Tibial nerve (tissue), 4 donors: ENCODE data around the gene CD163L1. TPM values are rescaled to one million over a fixed set of nuclear protein-coding genes. Genes with fewer than 3 reads are reported as not detected.

ENCODE experiments used
- DNase-seq, 2 donors: peaks; one replicate each; pipeline ENCODE4 v3.0.0-alpha.2; 2019; ENCODE audit warnings: low spot score in 2 of 2
- H3K27ac ChIP-seq, 4 donors: fragments of 200-600 bp; sonication (generic) in 3 of 4; one replicate each; pipeline ENCODE4 v1.5.1; 2017 to 2019; ENCODE audit warnings: mild to moderate bottlenecking in 1 of 4
- H3K27me3 ChIP-seq, 2 donors: fragments of 200-600 bp; sonication (generic) in 1 of 2; one replicate each; pipeline versions ENCODE4 v1.5.1 to v1.6.0; 2017 to 2019
- H3K36me3 ChIP-seq, 3 donors: fragments of 200-600 bp; sonication (generic); one replicate each; pipeline ENCODE4 v1.5.1; 2018 to 2019
- H3K4me1 ChIP-seq, 4 donors: fragments of 200-600 bp; sonication (generic) in 3 of 4; one replicate each; pipeline ENCODE4 v1.5.1; 2017 to 2019
- H3K4me3 ChIP-seq, 4 donors: fragments of 200-600 bp; sonication (generic) in 3 of 4; one replicate each; pipeline ENCODE4 v1.5.1; 2017 to 2019; ENCODE audit warnings: mild to moderate bottlenecking in 1 of 4, moderate library complexity in 1 of 4
- H3K9me3 ChIP-seq, 4 donors: fragments of 200-600 bp; sonication (generic) in 3 of 4; one replicate each; pipeline ENCODE4 v1.5.1; 2017 to 2019
- EP300 ChIP-seq, 2 donors: sonication (generic); formaldehyde crosslinking; IDR thresholded peaks; one replicate each; pipeline ENCODE4 v1.6.1; 2017; ENCODE audit warnings: antibody characterized with exemption in 2 of 2, mild to moderate bottlenecking in 1 of 2
- POLR2A ChIP-seq, 2 donors: fragments of 450-650 bp; IDR thresholded peaks; one replicate each; pipeline ENCODE4 v1.6.1; 2017; ENCODE audit warnings: antibody characterized with exemption in 2 of 2, mild to moderate bottlenecking in 2 of 2, moderate library complexity in 2 of 2
- WGBS, 2 donors: methylation state at CpG; one replicate each; pipeline ENCODE4 v1.1.5; 2018; 5-methylcytosine and 5-hydroxymethylcytosine counted together
- total RNA-seq, 4 donors: library from RNA; depleted of rRNA; stranded (reverse); fragments of >200 nt; gene quantifications; one replicate each; pipeline ENCODE4 v1.1.0, GENCODE V29; 2016
- TF ChIP-seq, protein P1 (sequence below), 5 experiments: fragments of 200-600 bp in 3 of 5; fragments of 450-650 bp in 2 of 5; sonication (generic) in 3 of 5; IDR thresholded peaks; one replicate each; pipeline ENCODE4 v1.5.1; 2016 to 2019; ENCODE audit warnings: antibody characterized with exemption in 5 of 5, mild to moderate bottlenecking in 3 of 5, moderate library complexity in 2 of 5

Gene CD163L1
- total RNA-seq, 4 donors from 2014 or later: 0.66 to 16.7 (median 1.6) TPM

DNA sequence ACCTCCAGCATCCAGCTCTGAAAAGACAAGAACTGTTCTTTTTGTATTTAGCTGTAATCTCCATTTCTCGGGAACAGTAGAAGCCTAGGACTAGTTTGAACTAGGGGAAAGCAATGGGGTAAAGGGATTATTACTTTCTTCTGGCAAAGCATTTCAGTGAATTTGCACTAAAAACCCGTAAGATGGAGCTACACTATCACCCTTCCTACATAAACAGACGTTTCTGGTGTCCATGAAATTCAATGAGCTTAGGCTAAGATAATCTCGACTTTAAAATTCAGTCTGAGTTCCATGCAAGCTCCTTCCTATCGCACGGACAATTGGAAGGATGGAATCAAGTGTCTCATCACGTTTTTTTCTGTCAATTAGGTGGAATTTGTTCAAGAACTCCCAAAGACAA lies 116.0 kb downstream of the CD163L1 start:
- Histone ChIP-seq H3K4me3 (no peak overlapping the region), H3K4me1 (no peaks in the 10 kb centered on the region), H3K27ac (no peak overlapping the region), H3K27me3 (no peaks in the 10 kb centered on the region), H3K9me3 (peaks cover 0 to 11% (median 0%) of the 10 kb centered on the region in 4 donors), H3K36me3 (no peaks in the 10 kb centered on the region)
- WGBS, 2 donors: 73 to 78% methylated on average over 7 of the region's 7 CpGs
- DNase-seq: no peak
- TF ChIP-seq EP300 (IDR thresholded peaks at IDR 0.05): no peak
- TF ChIP-seq POLR2A (IDR thresholded peaks at IDR 0.05): no peak
- TF ChIP-seq, protein P1, sequence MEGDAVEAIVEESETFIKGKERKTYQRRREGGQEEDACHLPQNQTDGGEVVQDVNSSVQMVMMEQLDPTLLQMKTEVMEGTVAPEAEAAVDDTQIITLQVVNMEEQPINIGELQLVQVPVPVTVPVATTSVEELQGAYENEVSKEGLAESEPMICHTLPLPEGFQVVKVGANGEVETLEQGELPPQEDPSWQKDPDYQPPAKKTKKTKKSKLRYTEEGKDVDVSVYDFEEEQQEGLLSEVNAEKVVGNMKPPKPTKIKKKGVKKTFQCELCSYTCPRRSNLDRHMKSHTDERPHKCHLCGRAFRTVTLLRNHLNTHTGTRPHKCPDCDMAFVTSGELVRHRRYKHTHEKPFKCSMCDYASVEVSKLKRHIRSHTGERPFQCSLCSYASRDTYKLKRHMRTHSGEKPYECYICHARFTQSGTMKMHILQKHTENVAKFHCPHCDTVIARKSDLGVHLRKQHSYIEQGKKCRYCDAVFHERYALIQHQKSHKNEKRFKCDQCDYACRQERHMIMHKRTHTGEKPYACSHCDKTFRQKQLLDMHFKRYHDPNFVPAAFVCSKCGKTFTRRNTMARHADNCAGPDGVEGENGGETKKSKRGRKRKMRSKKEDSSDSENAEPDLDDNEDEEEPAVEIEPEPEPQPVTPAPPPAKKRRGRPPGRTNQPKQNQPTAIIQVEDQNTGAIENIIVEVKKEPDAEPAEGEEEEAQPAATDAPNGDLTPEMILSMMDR (IDR thresholded peaks at IDR 0.05): no peak

DNA sequence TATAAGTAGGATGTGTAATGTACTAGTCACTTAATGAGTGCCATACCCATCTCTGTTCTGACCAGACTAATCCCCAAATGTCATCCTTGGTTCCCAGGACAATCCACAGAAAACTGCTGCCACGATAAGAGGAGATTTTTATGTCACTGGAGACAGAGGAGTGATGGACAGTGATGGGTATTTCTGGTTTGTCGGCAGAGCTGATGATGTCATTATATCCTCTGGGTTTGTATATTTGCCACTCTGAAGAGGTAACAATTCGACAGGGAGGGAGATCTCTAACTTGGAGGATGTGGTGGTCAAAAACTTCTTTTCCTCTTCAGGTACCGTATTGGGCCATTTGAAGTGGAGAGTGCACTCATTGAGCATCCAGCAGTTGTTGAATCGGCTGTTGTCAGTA lies 119.8 kb downstream of the CD163L1 start:
- no peaks in the 10 kb centered on the region for H3K9me3 ChIP-seq
- DNase-seq: no peak
- no peaks in the 10 kb centered on the region for H3K4me1 ChIP-seq
- TF ChIP-seq POLR2A (IDR thresholded peaks at IDR 0.05) (no peak), EP300 (IDR thresholded peaks at IDR 0.05) (no peak)
- TF ChIP-seq, protein P1 (IDR thresholded peaks at IDR 0.05): no peak
- H3K27ac ChIP-seq: no peak overlapping the region
- 80 to 82% methylated on average over 5 of the region's 5 CpGs for WGBS, 2 donors
- H3K27me3 ChIP-seq: no peaks in the 10 kb centered on the region
- H3K36me3 ChIP-seq: no peaks in the 10 kb centered on the region
- no peak overlapping the region for H3K4me3 ChIP-seq

DNA sequence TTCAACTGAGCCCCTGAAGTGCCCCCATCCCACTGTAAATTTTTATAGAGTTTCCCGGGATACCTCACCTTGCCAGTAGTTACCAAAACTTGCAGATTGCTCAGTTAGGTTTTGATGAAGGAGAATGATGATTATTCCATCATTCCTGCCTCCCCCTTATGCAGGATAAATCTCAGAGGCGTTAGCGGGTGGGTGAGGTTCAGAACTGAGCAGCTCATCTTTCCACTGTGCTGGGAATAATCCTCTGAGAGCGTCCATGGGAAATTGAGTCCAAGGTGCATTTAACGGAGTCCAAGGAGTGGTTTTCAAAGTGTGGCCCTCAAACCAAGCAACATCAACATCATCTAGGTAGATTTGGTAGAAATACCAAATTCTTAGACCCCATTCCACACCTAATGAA lies 121.4 kb downstream of the CD163L1 start:
- Histone ChIP-seq H3K27ac (no peak overlapping the region), H3K36me3 (no peaks in the 10 kb centered on the region), H3K4me3 (no peak overlapping the region), H3K27me3 (no peaks in the 10 kb centered on the region), H3K4me1 (no peaks in the 10 kb centered on the region), H3K9me3 (no peaks in the 10 kb centered on the region)
- WGBS, 2 donors: 83 to 92% methylated on average over 5 of the region's 5 CpGs
- TF ChIP-seq POLR2A (IDR thresholded peaks at IDR 0.05) (no peak), EP300 (IDR thresholded peaks at IDR 0.05) (no peak)
- TF ChIP-seq, protein P1 (IDR thresholded peaks at IDR 0.05): no peak
- DNase-seq: no peak

DNA sequence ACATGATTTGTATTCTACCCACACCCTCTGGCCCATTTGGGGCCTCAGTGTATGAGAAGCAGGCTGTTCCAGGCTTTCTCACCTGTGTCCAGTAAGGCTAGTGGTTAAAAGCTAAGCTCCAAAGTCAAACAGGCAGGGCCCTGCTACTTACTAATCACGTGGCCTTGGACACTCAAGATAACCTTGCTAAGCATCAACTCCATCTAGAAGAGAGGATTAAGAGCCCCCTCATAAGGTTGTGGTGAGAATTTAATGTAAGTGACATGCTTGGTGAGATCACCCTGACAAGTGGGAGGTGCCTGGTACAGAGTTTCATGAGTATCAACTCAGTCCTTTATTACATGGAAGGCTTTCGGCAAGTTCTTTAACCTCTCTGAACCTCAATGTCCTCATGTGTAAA lies 122.3 kb downstream of the CD163L1 start:
- no peak for TF ChIP-seq EP300 (IDR thresholded peaks at IDR 0.05)
- no peak for TF ChIP-seq POLR2A (IDR thresholded peaks at IDR 0.05)
- TF ChIP-seq, protein P1 (IDR thresholded peaks at IDR 0.05): no peak
- no peaks in the 10 kb centered on the region for H3K9me3 ChIP-seq
- H3K36me3 ChIP-seq: no peaks in the 10 kb centered on the region
- no peak overlapping the region for H3K27ac ChIP-seq
- H3K4me3 ChIP-seq: no peak overlapping the region
- no peaks in the 10 kb centered on the region for H3K4me1 ChIP-seq
- no peak for DNase-seq
- 76 to 86% methylated on average over 2 of the region's 2 CpGs for WGBS, 2 donors
- no peaks in the 10 kb centered on the region for H3K27me3 ChIP-seq

DNA sequence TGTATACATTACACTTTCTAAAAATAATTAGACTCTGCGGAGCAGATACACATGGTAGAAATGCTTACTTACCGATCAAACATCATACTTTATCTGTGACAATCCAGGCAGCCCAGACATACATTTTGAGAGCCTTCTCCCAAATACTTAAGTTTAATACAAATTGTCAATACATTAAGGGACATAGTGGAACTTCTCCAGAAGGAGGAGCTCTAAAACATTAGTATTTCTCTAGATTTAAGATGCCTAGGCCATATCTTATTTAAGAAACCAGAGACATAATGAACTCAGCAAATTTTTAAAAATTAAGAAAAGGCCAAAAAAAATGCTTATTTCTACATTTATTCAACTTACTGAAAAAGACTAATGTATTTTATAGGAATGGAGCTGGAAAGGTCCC lies 124.0 kb downstream of the CD163L1 start:
- 88 to 89% methylated on average over 2 of the region's 2 CpGs for WGBS, 2 donors
- H3K4me1 ChIP-seq: no peaks in the 10 kb centered on the region
- TF ChIP-seq, protein P1 (IDR thresholded peaks at IDR 0.05): no peak
- no peak for TF ChIP-seq POLR2A (IDR thresholded peaks at IDR 0.05)
- TF ChIP-seq EP300 (IDR thresholded peaks at IDR 0.05): no peak

More for the DNA sequence above, 124.0 kb downstream of the CD163L1 start:
- Histone ChIP-seq H3K4me3 (no peak overlapping the region), H3K36me3 (no peaks in the 10 kb centered on the region), H3K9me3 (no peaks in the 10 kb centered on the region), H3K27ac (no peak overlapping the region), H3K27me3 (no peaks in the 10 kb centered on the region)
- no peak for DNase-seq
